Breast epithelium (tissue), 4 donors: Measurements from ENCODE around the gene CERT1. TPM values are rescaled to one million over a fixed set of nuclear protein-coding genes. Genes with fewer than 3 reads are reported as not detected.

Source experiments
- DNase-seq, 2 donors: peaks; one replicate each; pipeline ENCODE4 v3.0.0-alpha.2; 2019; ENCODE audit warnings: low spot score in 2 of 2
- H3K27ac ChIP-seq, 2 donors: fragments of 200-600 bp; sonication (generic) in 1 of 2; one replicate each; pipeline ENCODE4 v1.5.1; 2016 to 2019; ENCODE audit warnings: mild to moderate bottlenecking in 1 of 2
- H3K27me3 ChIP-seq, 2 donors: fragments of 200-600 bp; sonication (generic) in 1 of 2; one replicate each; pipeline versions ENCODE4 v1.5.1 to v1.6.0; 2017 to 2019; ENCODE audit warnings: control low read depth in 1 of 2, mild to moderate bottlenecking in 1 of 2
- H3K36me3 ChIP-seq: fragments of 200-600 bp; one replicate; pipeline ENCODE4 v1.5.1; 2019
- H3K4me1 ChIP-seq, 2 donors: fragments of 200-600 bp; sonication (generic); one replicate each; pipeline ENCODE4 v1.5.1; 2016 to 2019; ENCODE audit warnings: control low read depth in 1 of 2
- H3K4me3 ChIP-seq, 3 donors: fragments of 200-600 bp; sonication (generic); 1 replicate in 2 of 3; 2 replicates in 1 of 3; pipeline ENCODE4 v1.5.1; 2016 to 2019; ENCODE audit warnings: mild to moderate bottlenecking in 3 of 3, moderate library complexity in 2 of 3
- H3K9me3 ChIP-seq, 2 donors: fragments of 200-600 bp; sonication (generic) in 1 of 2; one replicate each; pipeline ENCODE4 v1.5.1; 2016 to 2019; ENCODE audit warnings: control low read depth in 1 of 2
- CTCF ChIP-seq, 3 donors: fragments of 450-650 bp; IDR thresholded peaks; one replicate each; pipeline ENCODE4 v1.5.1; 2016 to 2017; ENCODE audit warnings: antibody characterized with exemption in 3 of 3, mild to moderate bottlenecking in 3 of 3, moderate library complexity in 3 of 3
- POLR2A ChIP-seq: fragments of 450-650 bp; IDR thresholded peaks from one replicate; pipeline ENCODE4 v1.6.1; 2016; ENCODE audit warnings: antibody characterized with exemption, mild to moderate bottlenecking, moderate library complexity
- POLR2AphosphoS5 ChIP-seq, 3 donors: sonication (generic); formaldehyde crosslinking; IDR thresholded peaks; one replicate each; pipeline ENCODE4 v1.6.1; 2017; ENCODE audit warnings: antibody characterized with exemption in 3 of 3
- intact Hi-C: fragments of 100-400 bp; cut with DNase I; formaldehyde crosslinking; loops from one replicate; pipeline ENCODE4 v1.15.1; 2023; ENCODE audit warnings: low total_unique reads
- total RNA-seq, 3 donors: library from RNA; depleted of rRNA; stranded (reverse); fragments of >200 nt; gene quantifications; one replicate each; pipeline ENCODE4 v1.1.0, GENCODE V29; 2016

The CERT1 gene
- total RNA-seq, 3 donors from 2014 or later: 37.7 to 84.0 (median 42.1) TPM

- intact Hi-C loops: no loop called here
- no peak for DNase-seq
- TF ChIP-seq CTCF (IDR thresholded peaks at IDR 0.05) (no peak), POLR2A (no peak), POLR2AphosphoS5 (IDR thresholded peaks at IDR 0.05) (no peak)
- Histone ChIP-seq H3K27me3 (no peaks in the 10 kb centered on the region), H3K36me3 (no peaks in the 10 kb centered on the region), H3K4me1 (no peaks in the 10 kb centered on the region), H3K27ac (no peak overlapping the region), H3K9me3 (no peaks in the 10 kb centered on the region), H3K4me3 (no peak overlapping the region)
These were observed 127.2 kb downstream of the CERT1 start for GRCh38 chr5:75384218-75384617.

GRCh38 chr5:75381456-75381855, 130.0 kb downstream of the CERT1 start:
- TF ChIP-seq POLR2A: no peak
- TF ChIP-seq CTCF (IDR thresholded peaks at IDR 0.05): no peak
- TF ChIP-seq POLR2AphosphoS5 (IDR thresholded peaks at IDR 0.05): no peak
- intact Hi-C loops: no loop called here
- Histone ChIP-seq H3K36me3 (no peaks in the 10 kb centered on the region), H3K27ac (no peak overlapping the region), H3K4me1 (no peaks in the 10 kb centered on the region), H3K9me3 (no peaks in the 10 kb centered on the region), H3K27me3 (no peaks in the 10 kb centered on the region), H3K4me3 (no peak overlapping the region)
- DNase-seq: no peak

- no peaks in the 10 kb centered on the region for H3K9me3 ChIP-seq
- H3K36me3 ChIP-seq: no peaks in the 10 kb centered on the region
These were observed 131.3 kb downstream of the CERT1 start for GRCh38 chr5:75380099-75380498.

GRCh38 chr5:75375414-75375813, 136.0 kb downstream of the CERT1 start:
- no peak overlapping the region for H3K27ac ChIP-seq
- intact Hi-C loops: no loop called here
- H3K27me3 ChIP-seq: no peaks in the 10 kb centered on the region
- no peaks in the 10 kb centered on the region for H3K9me3 ChIP-seq
- no peak for DNase-seq
- no peak overlapping the region for H3K4me3 ChIP-seq
- H3K36me3 ChIP-seq: no peaks in the 10 kb centered on the region
- TF ChIP-seq POLR2AphosphoS5 (IDR thresholded peaks at IDR 0.05): no peak
- TF ChIP-seq POLR2A: no peak
- no peak for TF ChIP-seq CTCF (IDR thresholded peaks at IDR 0.05)
- no peaks in the 10 kb centered on the region for H3K4me1 ChIP-seq

More at GRCh38 chr5:75380099-75380498, 131.3 kb downstream of the CERT1 start:
- Histone ChIP-seq H3K4me3 (no peak overlapping the region), H3K27me3 (no peaks in the 10 kb centered on the region), H3K4me1 (no peaks in the 10 kb centered on the region), H3K27ac (no peak overlapping the region)
- intact Hi-C loops: no loop called here
- DNase-seq: no peak
- TF ChIP-seq POLR2AphosphoS5 (IDR thresholded peaks at IDR 0.05) (no peak), POLR2A (no peak), CTCF (IDR thresholded peaks at IDR 0.05) (no peak)

- no peak overlapping the region for H3K27ac ChIP-seq
- H3K9me3 ChIP-seq: no peaks in the 10 kb centered on the region
- no peak for DNase-seq
- no peaks in the 10 kb centered on the region for H3K36me3 ChIP-seq
- H3K4me1 ChIP-seq: no peaks in the 10 kb centered on the region
- H3K4me3 ChIP-seq: no peak overlapping the region
- no peaks in the 10 kb centered on the region for H3K27me3 ChIP-seq
- TF ChIP-seq POLR2A: no peak
- TF ChIP-seq POLR2AphosphoS5 (IDR thresholded peaks at IDR 0.05): no peak
- TF ChIP-seq CTCF (IDR thresholded peaks at IDR 0.05): no peak
- intact Hi-C loops: no loop called here
These were observed 137.0 kb downstream of the CERT1 start for GRCh38 chr5:75374394-75374814.
